Right lobe of liver (tissue), 6 donors: ENCODE results near the gene RAB11FIP4. TPM values are rescaled to one million over a fixed set of nuclear protein-coding genes. Genes with fewer than 3 reads are reported as not detected.
A peak's percentile ranks its signal among the peaks of the same experiment; 100 is the strongest.

ENCODE experiments used
- ATAC-seq, 4 donors: fragments of 200-7000 bp; cut with Tn5 transposase; one replicate each; pipeline ENCODE4 v1.9.1; 2020; ENCODE audit warnings: mild to moderate bottlenecking in 4 of 4, moderate library complexity in 4 of 4
- DNase-seq, 3 donors: peaks; one replicate each; pipeline ENCODE4 v3.0.0-alpha.2; 2020
- H3K27ac ChIP-seq, 3 donors: fragments of 200-600 bp; one replicate each; pipeline ENCODE4 v1.8.0; 2022
- H3K27me3 ChIP-seq, 2 donors: fragments of 200-600 bp; one replicate each; pipeline ENCODE4 v1.8.0; 2022
- H3K36me3 ChIP-seq, 4 donors: fragments of 200-600 bp; sonication (generic) in 1 of 4; one replicate each; pipeline versions ENCODE4 v1.5.1 to v1.8.0; 2017 to 2022; ENCODE audit warnings: control low read depth in 1 of 4
- H3K4me1 ChIP-seq, 4 donors: fragments of 200-600 bp; sonication (generic) in 1 of 4; one replicate each; pipeline versions ENCODE4 v1.5.1 to v1.8.0; 2017 to 2022; ENCODE audit warnings: control low read depth in 1 of 4
- H3K4me3 ChIP-seq, 3 donors: fragments of 200-600 bp; one replicate each; pipeline ENCODE4 v1.8.0; 2022
- H3K9me3 ChIP-seq, 4 donors: fragments of 200-600 bp; sonication (generic) in 1 of 4; one replicate each; pipeline versions ENCODE4 v1.5.1 to v1.8.0; 2017 to 2022; ENCODE audit warnings: control low read depth in 1 of 4
- POLR2A ChIP-seq: fragments of 450-650 bp; IDR thresholded peaks from one replicate; pipeline ENCODE4 v1.6.1; 2017; ENCODE audit warnings: antibody characterized with exemption, mild to moderate bottlenecking
- WGBS: methylation state at CpG from one replicate; pipeline ENCODE4 v1.1.6; 2018; ENCODE audit warnings: low coverage, low lambda C conversion rate; ENCODE audit not compliant: insufficient coverage; ENCODE audit errors: missing lambda C conversion rate; 5-methylcytosine and 5-hydroxymethylcytosine counted together
- intact Hi-C, 2 donors: fragments of 100-400 bp; cut with DNase I; formaldehyde crosslinking; loops; one replicate each; pipeline versions ENCODE4 v1.11.2 to v1.14.1; 2022
- total RNA-seq, 6 experiments: library from RNA; depleted of rRNA in 2 of 6; stranded (reverse); fragments of >200 nt in 2 of 6; fragmentation: NEBNext Ultra II Directional in 3 of 6; extraction: Animal tissue kit (Norgen Biotek cat#: 25700) in 3 of 6; gene quantifications; one replicate each; pipeline versions ENCODE4 v1.1.0 to v1.2.4, GENCODE V29; 2016 to 2023
- TF ChIP-seq, protein P1 (sequence below), 4 donors: fragments of 200-600 bp in 3 of 4; fragments of 450-650 bp in 1 of 4; IDR thresholded peaks; one replicate each; pipeline versions ENCODE4 v1.5.1 to v1.8.0; 2016 to 2022; ENCODE audit warnings: antibody characterized with exemption in 4 of 4, mild to moderate bottlenecking in 2 of 4
- donor health status: DM: no; HTN: yes; CAD: no.
- donor health status: DM: no; HTN: no; CAD: no.
- donor health status: DM: no; HTN: no; CAD: no.
- donor health status: DM: no; HTN: yes; CAD: no.
- donor health status: DM: no; HTN: yes; CAD: no.

The RAB11FIP4 gene
- total RNA-seq, 6 experiments from 2014 or later, result 3.5 to 6.6 (median 4.6) TPM

DNA sequence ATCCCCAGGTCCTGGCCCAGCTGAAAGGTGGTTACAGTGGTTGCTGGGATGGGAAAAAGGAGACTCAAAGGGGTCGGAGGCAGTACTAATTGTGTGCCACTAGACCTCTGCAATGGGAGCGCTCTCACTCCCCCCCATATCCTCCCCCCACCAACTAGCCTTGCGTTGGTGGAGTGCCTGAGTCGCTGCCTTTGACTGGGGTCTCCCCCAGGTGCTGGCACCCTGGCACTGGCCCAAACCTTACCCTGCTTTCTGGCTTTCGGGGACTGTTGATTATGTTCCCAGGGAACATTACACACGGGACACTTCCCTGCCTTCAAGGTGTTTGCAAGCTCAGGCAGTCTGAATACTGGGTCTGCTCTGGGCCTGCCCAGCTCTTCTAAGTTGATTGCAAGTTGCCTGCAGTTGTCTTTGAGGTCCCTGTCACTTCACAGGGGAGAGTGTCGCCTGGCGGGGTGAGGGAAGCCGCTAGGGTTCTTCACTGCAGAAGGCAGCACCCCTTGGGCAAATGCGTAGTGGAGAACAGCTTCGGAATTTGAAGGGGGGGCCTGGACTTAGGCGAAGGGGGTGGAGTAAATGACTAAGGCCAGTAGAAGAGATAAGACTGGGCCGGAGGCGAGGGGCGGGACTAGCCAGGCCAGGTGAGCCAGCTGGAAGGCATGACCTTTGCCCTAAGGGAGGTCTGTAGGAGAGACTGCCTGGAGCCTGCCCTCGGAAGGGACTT, 98.0 kb downstream of the RAB11FIP4 start:
- H3K9me3 ChIP-seq, result no peaks in the 10 kb centered on the region
- intact Hi-C loops, result no loop called here
- H3K27ac ChIP-seq, result peak overlapping the region in 2 of 3 donors; percentile 60 to 70
- peak overlapping the region; percentile 57 to 74 (median 66) for H3K4me3 ChIP-seq
- DNase-seq (peak; percentile 79 to 85 (median 85)), ATAC-seq (peak; percentile 44 to 58 (median 48))
- no peaks in the 10 kb centered on the region for H3K27me3 ChIP-seq
- peaks cover 0 to 45% (median 16%) of the 10 kb centered on the region in 4 donors for H3K4me1 ChIP-seq
- no peak for TF ChIP-seq POLR2A
- H3K36me3 ChIP-seq, result no peaks in the 10 kb centered on the region
- WGBS, result 41% methylated on average over 10 of the region's 16 CpGs

DNA sequence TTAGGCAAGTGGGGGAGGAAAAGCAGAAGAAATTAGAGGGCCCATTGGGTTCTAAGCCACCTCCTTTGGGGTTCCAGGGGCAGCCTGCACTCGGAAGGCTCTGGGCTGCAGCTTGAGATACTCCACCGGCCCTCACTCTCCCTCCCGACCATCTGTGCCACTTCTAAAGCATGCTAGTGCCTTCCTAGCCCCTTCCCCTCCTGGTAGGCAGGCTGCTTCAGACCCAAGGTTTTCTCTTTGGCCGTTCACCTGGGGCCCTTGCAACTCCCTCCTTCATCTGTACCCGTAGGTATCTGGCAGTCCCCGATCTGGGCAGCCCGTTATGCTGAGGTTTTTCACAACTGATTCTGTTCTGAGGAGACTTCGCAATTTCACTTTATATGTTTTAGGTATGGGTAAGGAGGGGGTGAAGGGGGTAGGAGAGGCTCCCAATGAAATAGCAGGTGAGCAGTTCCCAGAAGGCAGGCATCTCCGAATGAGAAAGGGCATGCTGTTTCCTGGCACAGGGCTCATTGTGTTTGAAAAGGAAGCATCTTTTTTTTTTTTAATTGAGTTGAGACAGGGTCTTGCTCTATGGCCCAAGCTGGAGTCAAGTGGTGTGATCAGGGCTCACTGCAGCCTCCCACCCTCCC, 98.7 kb downstream of the RAB11FIP4 start:
- Histone ChIP-seq H3K27me3 (no peaks in the 10 kb centered on the region), H3K4me3 (no peak overlapping the region), H3K9me3 (no peaks in the 10 kb centered on the region), H3K4me1 (peaks cover 0 to 52% (median 20%) of the 10 kb centered on the region in 4 donors), H3K36me3 (no peaks in the 10 kb centered on the region), H3K27ac (no peak overlapping the region)
- ATAC-seq, result no peak
- DNase-seq, result no peak
- intact Hi-C loops, result no loop called here
- 71% methylated on average over 7 of the region's 9 CpGs for WGBS
- TF ChIP-seq POLR2A, result no peak
- TF ChIP-seq, protein P1, sequence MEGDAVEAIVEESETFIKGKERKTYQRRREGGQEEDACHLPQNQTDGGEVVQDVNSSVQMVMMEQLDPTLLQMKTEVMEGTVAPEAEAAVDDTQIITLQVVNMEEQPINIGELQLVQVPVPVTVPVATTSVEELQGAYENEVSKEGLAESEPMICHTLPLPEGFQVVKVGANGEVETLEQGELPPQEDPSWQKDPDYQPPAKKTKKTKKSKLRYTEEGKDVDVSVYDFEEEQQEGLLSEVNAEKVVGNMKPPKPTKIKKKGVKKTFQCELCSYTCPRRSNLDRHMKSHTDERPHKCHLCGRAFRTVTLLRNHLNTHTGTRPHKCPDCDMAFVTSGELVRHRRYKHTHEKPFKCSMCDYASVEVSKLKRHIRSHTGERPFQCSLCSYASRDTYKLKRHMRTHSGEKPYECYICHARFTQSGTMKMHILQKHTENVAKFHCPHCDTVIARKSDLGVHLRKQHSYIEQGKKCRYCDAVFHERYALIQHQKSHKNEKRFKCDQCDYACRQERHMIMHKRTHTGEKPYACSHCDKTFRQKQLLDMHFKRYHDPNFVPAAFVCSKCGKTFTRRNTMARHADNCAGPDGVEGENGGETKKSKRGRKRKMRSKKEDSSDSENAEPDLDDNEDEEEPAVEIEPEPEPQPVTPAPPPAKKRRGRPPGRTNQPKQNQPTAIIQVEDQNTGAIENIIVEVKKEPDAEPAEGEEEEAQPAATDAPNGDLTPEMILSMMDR (IDR thresholded peaks at IDR 0.05), result no peak

DNA sequence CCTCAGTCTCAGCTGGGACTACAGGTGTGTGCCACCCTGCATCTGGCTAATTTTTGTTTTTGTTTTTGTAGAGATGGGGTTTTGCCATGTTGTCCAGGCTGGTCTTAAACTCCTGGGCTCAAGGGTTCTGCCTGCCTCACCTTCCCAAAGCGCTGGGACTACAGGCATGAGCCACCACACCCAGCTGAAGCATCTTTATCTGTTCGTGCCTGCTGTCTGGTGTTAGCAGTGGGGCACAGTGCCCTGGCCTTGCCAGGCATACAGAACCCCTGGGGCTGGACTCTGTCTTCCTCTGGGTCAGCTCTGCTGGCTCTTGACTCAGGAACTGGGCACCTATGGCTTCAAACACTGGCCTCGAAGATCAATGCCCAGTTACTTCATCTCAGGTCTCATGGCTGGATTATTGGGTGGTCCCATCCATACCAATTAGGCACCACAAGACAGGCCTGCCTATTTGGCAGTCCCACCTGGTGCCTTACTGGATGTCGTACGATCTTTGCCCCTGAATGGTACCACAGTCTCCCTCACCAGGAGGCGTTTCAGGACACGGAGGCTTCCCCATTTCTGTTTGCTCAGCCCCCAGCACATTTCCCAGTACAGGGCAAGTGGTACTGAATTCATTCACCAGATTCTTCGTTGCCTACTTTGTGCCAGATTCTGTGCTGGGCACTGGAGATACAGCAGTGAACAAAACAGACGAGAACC, 99.3 kb downstream of the RAB11FIP4 start:
- WGBS, result 78% methylated on average over 4 of the region's 9 CpGs
- H3K27me3 ChIP-seq, result no peaks in the 10 kb centered on the region
- DNase-seq (no peak), ATAC-seq (no peak)
- TF ChIP-seq POLR2A, result no peak
- TF ChIP-seq, protein P1 (IDR thresholded peaks at IDR 0.05), result no peak
- intact Hi-C loops, result no loop called here
- no peak overlapping the region for H3K4me3 ChIP-seq
- no peaks in the 10 kb centered on the region for H3K9me3 ChIP-seq
- peaks cover 0 to 58% (median 21%) of the 10 kb centered on the region in 4 donors for H3K4me1 ChIP-seq
- H3K36me3 ChIP-seq, result no peaks in the 10 kb centered on the region
- H3K27ac ChIP-seq, result no peak overlapping the region

DNA sequence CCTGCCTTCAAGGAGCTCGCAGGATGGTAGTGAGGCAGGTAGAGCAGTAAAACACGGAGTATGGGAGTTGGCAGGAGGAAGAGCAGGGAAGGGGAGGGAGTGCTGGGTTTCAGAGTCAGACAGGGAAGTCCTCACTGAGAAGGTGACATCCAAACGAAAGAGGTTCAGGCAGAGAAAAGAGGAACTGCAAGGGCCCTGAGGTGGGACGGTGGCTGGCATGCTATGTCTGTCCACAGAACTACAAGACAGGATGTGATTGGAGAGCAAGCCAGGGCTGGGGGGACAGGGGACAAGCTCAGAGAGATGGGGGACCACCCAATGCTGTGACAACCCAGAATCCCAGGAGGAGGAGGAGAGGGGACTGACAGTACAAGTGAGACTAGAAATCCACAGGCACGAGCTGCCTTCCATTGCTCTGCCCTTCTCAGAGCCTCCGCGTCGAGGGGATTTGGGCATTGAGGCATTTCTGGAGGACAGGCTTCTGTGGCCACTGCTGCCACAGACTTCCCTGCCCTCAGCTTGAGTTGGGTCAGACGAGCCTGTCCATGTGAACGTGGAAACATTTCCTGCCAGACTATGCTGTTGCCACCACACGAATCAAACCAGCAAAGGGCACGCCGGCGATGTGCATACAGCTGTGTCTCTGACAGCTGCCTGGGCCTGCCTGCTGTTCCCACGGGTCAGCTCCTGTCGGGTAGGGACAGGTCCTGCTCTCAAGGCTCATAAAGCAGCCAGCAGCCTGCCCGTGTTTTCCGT, 100.1 kb downstream of the RAB11FIP4 start:
- intact Hi-C loops, result no loop called here
- DNase-seq, result no peak
- peak overlapping the region in 1 of 3 donors; percentile 13 for H3K27ac ChIP-seq
- H3K27me3 ChIP-seq, result no peaks in the 10 kb centered on the region
- TF ChIP-seq POLR2A, result no peak
- TF ChIP-seq, protein P1 (IDR thresholded peaks at IDR 0.05), result no peak
- no peaks in the 10 kb centered on the region for H3K36me3 ChIP-seq
- H3K4me3 ChIP-seq, result no peak overlapping the region
- H3K9me3 ChIP-seq, result no peaks in the 10 kb centered on the region
- 72% methylated on average over 10 of the region's 18 CpGs for WGBS
- ATAC-seq, result no peak
- peaks cover 0 to 58% (median 20%) of the 10 kb centered on the region in 4 donors for H3K4me1 ChIP-seq
